Medulla oblongata (tissue), 1 donor: ENCODE results near the gene RPS2.
"Not testable (repeated sequence)": the region's sequence is repeated elsewhere in the genome, so short reads cannot be mapped to it uniquely, and the experiment has no call there.

ENCODE experiments used
- DNase-seq: peaks from one replicate; pipeline ENCODE4 v3.0.0-alpha.2; 2015; ENCODE audit errors: extremely low spot score

The RPS2 gene

GRCh38 chr16:1942047-1942809 lies 22.4 kb downstream of the RPS2 start:
- no peak for DNase-seq

- DNase-seq = no peak
Measured at GRCh38 chr16:1941162-1942046, 23.2 kb downstream of the RPS2 start.

- DNase-seq = no peak
Measured at GRCh38 chr16:1940273-1941161, 24.1 kb downstream of the RPS2 start.

- not testable (repeated sequence) for DNase-seq
Measured at GRCh38 chr16:1939833-1940232, 24.8 kb downstream of the RPS2 start.

- no peak for DNase-seq
Measured at GRCh38 chr16:1938910-1939309, 25.7 kb downstream of the RPS2 start.

- DNase-seq = peak; percentile 19
Measured at GRCh38 chr16:1938316-1938715, 26.3 kb downstream of the RPS2 start.

- no peak for DNase-seq
Measured at GRCh38 chr16:1936945-1937479, 27.6 kb downstream of the RPS2 start.

GRCh38 chr16:1933097-1933661 lies 31.4 kb downstream of the RPS2 start:
- no peak for DNase-seq

GRCh38 chr16:1932050-1933028 lies 32.3 kb downstream of the RPS2 start:
- DNase-seq = no peak

- no peak for DNase-seq
Measured at GRCh38 chr16:1930338-1930720, 34.3 kb downstream of the RPS2 start.

- DNase-seq = peak; percentile 86
Measured at GRCh38 chr16:1929578-1930337, 34.9 kb downstream of the RPS2 start.

- no peak for DNase-seq
Measured at GRCh38 chr16:1929105-1929504, 35.5 kb downstream of the RPS2 start.

- no peak for DNase-seq
Measured at GRCh38 chr16:1926271-1926670, 38.4 kb downstream of the RPS2 start.

- no peak for DNase-seq
Measured at GRCh38 chr16:1924095-1924494, 40.5 kb downstream of the RPS2 start.

GRCh38 chr16:1923299-1924034 lies 41.2 kb downstream of the RPS2 start:
- no peak for DNase-seq

GRCh38 chr16:1922357-1922756 lies 42.3 kb downstream of the RPS2 start:
- no peak for DNase-seq

- DNase-seq = no peak
Measured at GRCh38 chr16:1920727-1921171, 43.9 kb downstream of the RPS2 start.

GRCh38 chr16:1920122-1920521 lies 44.5 kb downstream of the RPS2 start:
- DNase-seq = not testable (repeated sequence)
